ENCODE measurements around the gene KATNB1. TPM values are rescaled to one million over a fixed set of nuclear protein-coding genes. Genes with fewer than 3 reads are reported as not detected.

KATNB1 gene
- total and polyA plus RNA-seq, 8 donors, result 11.7 to 20.1 (median 14.6) TPM

DNA sequence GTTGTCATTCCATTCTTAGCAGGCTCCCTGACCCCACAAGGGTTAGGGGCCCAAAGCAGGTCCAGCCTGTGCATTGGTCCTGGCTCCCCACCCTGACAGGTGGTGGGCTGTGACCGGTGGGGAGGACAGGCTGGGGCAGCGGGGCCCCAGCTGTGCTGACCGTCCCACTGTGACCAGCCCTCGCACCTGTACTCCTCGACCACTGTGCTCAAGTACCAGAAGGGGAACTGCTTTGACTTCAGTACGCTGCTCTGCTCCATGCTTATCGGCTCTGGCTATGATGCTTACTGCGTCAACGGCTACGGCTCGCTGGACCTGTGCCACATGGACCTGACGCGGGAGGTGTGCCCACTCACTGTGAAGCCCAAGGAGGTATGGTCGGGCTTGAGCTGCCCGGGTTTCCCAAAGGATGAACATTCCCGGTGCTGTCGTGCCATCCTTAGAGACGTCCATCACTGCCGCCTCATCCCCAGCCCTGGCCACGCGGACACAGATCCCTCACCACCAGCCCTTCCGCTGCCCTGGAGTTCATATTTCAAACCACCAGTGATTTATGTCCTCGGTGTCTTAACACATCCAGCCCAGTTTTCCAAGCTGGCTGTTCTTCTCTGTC is 33.7 kb upstream of the KATNB1 start:
- Histone ChIP-seq H3K4me1 (no peaks in the 10 kb centered on the region), H3K27ac (no peak overlapping the region), H3K4me3 (no peak overlapping the region), H3K27me3 (no peaks in the 10 kb centered on the region), H3K9me3 (no peaks in the 10 kb centered on the region), H3K36me3 (no peaks in the 10 kb centered on the region)
- DNase-seq, result no peak
- TF ChIP-seq, protein P1, sequence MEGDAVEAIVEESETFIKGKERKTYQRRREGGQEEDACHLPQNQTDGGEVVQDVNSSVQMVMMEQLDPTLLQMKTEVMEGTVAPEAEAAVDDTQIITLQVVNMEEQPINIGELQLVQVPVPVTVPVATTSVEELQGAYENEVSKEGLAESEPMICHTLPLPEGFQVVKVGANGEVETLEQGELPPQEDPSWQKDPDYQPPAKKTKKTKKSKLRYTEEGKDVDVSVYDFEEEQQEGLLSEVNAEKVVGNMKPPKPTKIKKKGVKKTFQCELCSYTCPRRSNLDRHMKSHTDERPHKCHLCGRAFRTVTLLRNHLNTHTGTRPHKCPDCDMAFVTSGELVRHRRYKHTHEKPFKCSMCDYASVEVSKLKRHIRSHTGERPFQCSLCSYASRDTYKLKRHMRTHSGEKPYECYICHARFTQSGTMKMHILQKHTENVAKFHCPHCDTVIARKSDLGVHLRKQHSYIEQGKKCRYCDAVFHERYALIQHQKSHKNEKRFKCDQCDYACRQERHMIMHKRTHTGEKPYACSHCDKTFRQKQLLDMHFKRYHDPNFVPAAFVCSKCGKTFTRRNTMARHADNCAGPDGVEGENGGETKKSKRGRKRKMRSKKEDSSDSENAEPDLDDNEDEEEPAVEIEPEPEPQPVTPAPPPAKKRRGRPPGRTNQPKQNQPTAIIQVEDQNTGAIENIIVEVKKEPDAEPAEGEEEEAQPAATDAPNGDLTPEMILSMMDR (IDR thresholded peaks at IDR 0.05), result no peak
- intact Hi-C loops (cut with DNase I), result no loop called here
- ATAC-seq, result no peak

DNA sequence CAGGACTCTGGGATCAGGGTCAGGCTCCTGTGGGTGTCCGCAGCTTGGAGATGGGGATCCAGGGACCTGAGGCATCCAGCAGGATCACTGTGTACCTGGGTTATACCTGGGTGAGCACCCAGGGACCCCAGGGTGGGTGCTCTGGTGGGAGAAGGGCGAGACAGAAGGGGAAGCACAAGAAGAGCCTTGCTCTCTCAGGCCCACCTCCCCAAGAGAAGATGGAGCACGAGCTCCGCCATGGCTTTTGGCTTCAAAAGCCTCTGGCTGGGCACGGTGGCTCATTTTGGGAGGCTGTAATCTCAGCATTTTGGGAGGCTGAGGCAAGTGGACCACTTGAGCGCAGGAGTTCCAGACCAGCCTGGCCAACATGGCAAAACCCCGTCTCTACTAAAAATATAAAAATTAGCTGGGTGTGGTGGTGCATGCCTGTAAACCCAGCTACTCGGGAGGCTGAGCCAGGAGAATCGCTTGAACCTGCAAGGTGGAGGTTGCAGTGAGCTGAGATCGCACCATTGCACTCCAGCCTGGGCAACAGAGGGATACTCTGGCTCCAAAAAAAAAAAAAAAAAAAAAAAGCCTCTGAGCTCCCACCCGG is 32.1 kb upstream of the KATNB1 start:
- no peaks in the 10 kb centered on the region for H3K9me3 ChIP-seq
- intact Hi-C loops (cut with DNase I), result no loop called here
- H3K36me3 ChIP-seq, result no peaks in the 10 kb centered on the region
- TF ChIP-seq, protein P1 (IDR thresholded peaks at IDR 0.05), result no peak
- no peaks in the 10 kb centered on the region for H3K4me1 ChIP-seq
- H3K4me3 ChIP-seq, result no peak overlapping the region
- no peaks in the 10 kb centered on the region for H3K27me3 ChIP-seq
- DNase-seq, result no peak
- ATAC-seq, result no peak
- H3K27ac ChIP-seq, result no peak overlapping the region

DNA sequence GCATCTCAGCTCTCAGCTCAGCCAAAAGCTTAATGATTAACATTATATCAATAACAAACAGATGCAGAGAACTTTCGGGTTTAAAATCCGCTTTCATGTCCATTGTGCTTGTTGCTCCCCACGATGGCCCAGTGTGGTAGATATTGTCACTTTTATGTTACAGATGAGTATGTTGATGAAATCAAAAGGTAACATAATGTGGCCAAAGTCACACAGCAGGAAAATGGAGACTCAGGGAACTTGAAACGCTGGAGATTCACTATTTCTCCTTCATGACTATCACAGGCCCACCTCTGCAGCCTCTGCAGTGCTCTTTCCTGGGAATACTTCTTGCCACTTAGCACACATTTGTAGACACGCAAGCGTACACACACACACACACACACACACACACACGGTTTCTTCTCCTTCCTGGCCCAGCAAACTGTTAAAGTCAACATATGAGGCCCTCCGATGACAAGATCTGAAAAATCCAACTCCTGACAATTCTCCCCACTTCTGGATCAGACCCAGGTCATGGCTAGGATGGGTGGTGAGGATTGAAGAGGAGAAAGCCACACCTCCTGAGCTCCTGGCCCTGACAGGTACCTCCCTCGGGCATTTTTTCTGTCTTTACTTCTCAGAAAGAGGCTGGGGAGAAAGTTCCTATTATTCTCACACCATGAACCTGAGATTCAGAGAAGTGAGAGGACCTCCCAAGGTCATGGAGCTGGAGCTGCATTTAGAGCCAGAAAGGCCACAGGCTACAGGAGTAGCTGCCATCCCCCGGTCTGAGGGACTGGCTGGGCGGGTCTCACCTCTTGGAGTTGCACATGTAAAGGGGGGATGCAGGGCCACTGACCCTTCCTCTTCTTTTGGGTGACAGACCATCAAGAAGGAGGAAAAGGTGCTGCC is 31.3 kb upstream of the KATNB1 start:
- DNase-seq (no peak), ATAC-seq (no peak)
- no peaks in the 10 kb centered on the region for H3K4me1 ChIP-seq
- no peak overlapping the region for H3K27ac ChIP-seq
- no peaks in the 10 kb centered on the region for H3K27me3 ChIP-seq
- H3K9me3 ChIP-seq, result no peaks in the 10 kb centered on the region
- H3K4me3 ChIP-seq, result no peak overlapping the region
- H3K36me3 ChIP-seq, result no peaks in the 10 kb centered on the region
- intact Hi-C loops (cut with DNase I), result no loop called here
- TF ChIP-seq, protein P1 (IDR thresholded peaks at IDR 0.05), result no peak

DNA sequence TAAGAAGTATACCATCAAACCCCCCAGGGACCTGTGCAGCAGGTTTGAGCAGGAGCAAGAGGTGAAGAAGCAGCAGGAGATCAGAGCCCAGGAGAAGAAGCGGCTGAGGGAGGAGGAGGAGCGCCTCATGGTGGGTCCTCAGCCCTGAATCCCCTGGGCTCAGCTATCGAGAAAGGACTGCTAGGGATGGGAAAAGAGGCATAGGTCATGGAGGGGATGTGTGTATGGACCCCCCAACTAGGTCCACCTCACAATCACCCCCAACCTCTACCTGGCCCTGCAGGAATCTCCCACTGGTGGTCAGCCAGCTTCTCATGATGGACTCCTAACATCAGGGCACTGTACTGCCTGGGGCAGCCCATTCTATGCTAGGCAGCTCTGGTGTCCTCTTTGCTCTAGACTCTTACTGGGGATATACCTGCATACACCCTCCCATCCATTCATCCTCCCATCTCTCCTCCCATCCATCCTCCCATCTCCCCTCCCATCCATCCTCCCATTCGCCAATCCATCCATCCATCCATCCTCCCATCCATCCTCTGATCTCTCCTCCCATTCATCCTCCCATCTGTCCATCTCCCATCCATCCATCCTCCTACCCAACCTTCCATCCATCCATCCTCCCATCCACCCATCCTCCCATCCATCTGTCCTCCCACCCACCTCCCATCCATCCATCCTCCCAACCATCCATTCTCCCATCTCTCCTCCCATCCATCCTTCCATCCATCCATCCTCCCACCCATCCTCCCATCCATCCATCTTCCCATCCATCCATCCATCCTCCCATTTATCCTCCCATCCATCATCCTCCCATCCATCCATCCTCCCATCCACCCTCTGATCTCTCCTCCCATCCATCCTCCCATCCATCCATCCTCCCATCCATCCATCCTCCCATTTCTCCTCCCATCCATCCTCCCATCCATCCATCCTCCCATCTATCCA is 30.4 kb upstream of the KATNB1 start:
- no peak for ATAC-seq
- DNase-seq, result no peak
- H3K4me3 ChIP-seq, result no peak overlapping the region
- no peak overlapping the region for H3K27ac ChIP-seq
- intact Hi-C loops (cut with DNase I), result no loop called here
- H3K36me3 ChIP-seq, result no peaks in the 10 kb centered on the region
- no peaks in the 10 kb centered on the region for H3K27me3 ChIP-seq
- H3K9me3 ChIP-seq, result no peaks in the 10 kb centered on the region
- TF ChIP-seq, protein P1 (IDR thresholded peaks at IDR 0.05), result no peak
- no peaks in the 10 kb centered on the region for H3K4me1 ChIP-seq
